HG03342 (cell line): ENCODE results near the gene SETD2.
"Not testable (repeated sequence)": the region's sequence is repeated elsewhere in the genome, so short reads cannot be mapped to it uniquely, and the experiment has no call there.

Source experiments
- ATAC-seq: cut with Tn5 transposase; IDR thresholded peaks from one replicate; pipeline ENCODE4 v1.9.1; 2021; ENCODE audit warnings: mild to moderate bottlenecking, moderate library complexity; ENCODE audit not compliant: unreplicated experiment

SETD2 gene

GRCh38 chr3:47156396-47156795 is 7.5 kb downstream of the SETD2 start:
- no peak for ATAC-seq

- ATAC-seq = no peak
Measured at GRCh38 chr3:47152578-47152977, 11.3 kb downstream of the SETD2 start.

- ATAC-seq = no peak
Measured at GRCh38 chr3:47151836-47152235, 12.1 kb downstream of the SETD2 start.

GRCh38 chr3:47149339-47149933 is 14.5 kb downstream of the SETD2 start:
- ATAC-seq = no peak

GRCh38 chr3:47145272-47145671 is 18.6 kb downstream of the SETD2 start:
- no peak for ATAC-seq

GRCh38 chr3:47143068-47143467 is 20.8 kb downstream of the SETD2 start:
- ATAC-seq = no peak

- ATAC-seq = not testable (repeated sequence)
Measured at GRCh38 chr3:47142536-47142935, 21.4 kb downstream of the SETD2 start.

- ATAC-seq = peak; percentile 91
Measured at GRCh38 chr3:47140973-47141461, 22.9 kb downstream of the SETD2 start.

- ATAC-seq = not testable (repeated sequence)
Measured at GRCh38 chr3:47140553-47140952, 23.4 kb downstream of the SETD2 start.

GRCh38 chr3:47134311-47134710 is 29.6 kb downstream of the SETD2 start:
- ATAC-seq = no peak

GRCh38 chr3:47133641-47134040 is 30.3 kb downstream of the SETD2 start:
- ATAC-seq = no peak

- no peak for ATAC-seq
Measured at GRCh38 chr3:47130557-47130956, 33.4 kb downstream of the SETD2 start.

GRCh38 chr3:47128137-47128536 is 35.8 kb downstream of the SETD2 start:
- no peak for ATAC-seq

- ATAC-seq = no peak
Measured at GRCh38 chr3:47123857-47124256, 40.1 kb downstream of the SETD2 start.

GRCh38 chr3:47121409-47121808 is 42.5 kb downstream of the SETD2 start:
- ATAC-seq = no peak

GRCh38 chr3:47120138-47120537 is 43.8 kb downstream of the SETD2 start:
- ATAC-seq = no peak

GRCh38 chr3:47119387-47119786 is 44.5 kb downstream of the SETD2 start:
- not testable (repeated sequence) for ATAC-seq

GRCh38 chr3:47117807-47118364 is 46.0 kb downstream of the SETD2 start:
- no peak for ATAC-seq

GRCh38 chr3:47115524-47115923 is 48.4 kb downstream of the SETD2 start:
- not testable (repeated sequence) for ATAC-seq

GRCh38 chr3:47113669-47114365 is 50.1 kb downstream of the SETD2 start:
- ATAC-seq = peak; percentile 61

GRCh38 chr3:47112997-47113396 is 50.9 kb downstream of the SETD2 start:
- no peak for ATAC-seq

GRCh38 chr3:47109393-47109792 is 54.5 kb downstream of the SETD2 start:
- ATAC-seq = no peak
